Ascending aorta (tissue), 2 donors: ENCODE measurements around the gene SRPK2. TPM values are rescaled to one million over a fixed set of nuclear protein-coding genes. Genes with fewer than 3 reads are reported as not detected.

Source experiments
- DNase-seq, 2 donors: peaks; one replicate each; pipeline ENCODE4 v3.0.0-alpha.2; 2019; ENCODE audit warnings: low spot score in 2 of 2
- H3K27ac ChIP-seq, 2 donors: fragments of 200-600 bp; sonication (generic); one replicate each; pipeline ENCODE4 v1.5.1; 2016 to 2017; ENCODE audit warnings: mild to moderate bottlenecking in 1 of 2
- H3K27me3 ChIP-seq: fragments of 200-600 bp; sonication (generic); one replicate; pipeline ENCODE4 v1.5.1; 2017
- H3K36me3 ChIP-seq, 2 donors: fragments of 200-600 bp; sonication (generic); one replicate each; pipeline ENCODE4 v1.5.1; 2016
- H3K4me1 ChIP-seq, 2 donors: fragments of 200-600 bp; sonication (generic); one replicate each; pipeline ENCODE4 v1.5.1; 2016 to 2017; ENCODE audit warnings: mild to moderate bottlenecking in 1 of 2
- H3K4me3 ChIP-seq, 2 donors: fragments of 200-600 bp; sonication (generic); one replicate each; pipeline ENCODE4 v1.5.1; 2016 to 2017; ENCODE audit warnings: mild to moderate bottlenecking in 1 of 2
- H3K9me3 ChIP-seq, 2 donors: fragments of 200-600 bp; sonication (generic); one replicate each; pipeline ENCODE4 v1.5.1; 2016
- intact Hi-C: fragments of 100-400 bp; cut with DNase I; formaldehyde crosslinking; loops from one replicate; pipeline ENCODE4 v1.15.1; 2023
- total RNA-seq: library from RNA; depleted of rRNA; stranded (reverse); fragments of >200 nt; gene quantifications from one replicate; pipeline ENCODE4 v1.1.0, GENCODE V29; 2016
- TF ChIP-seq, protein P1 (sequence below), 3 experiments: fragments of 200-600 bp in 2 of 3; fragments of 450-650 bp in 1 of 3; sonication (generic) in 2 of 3; IDR thresholded peaks; one replicate each; pipeline ENCODE4 v1.5.1; 2016 to 2019; ENCODE audit warnings: antibody characterized with exemption in 3 of 3, mild to moderate bottlenecking in 1 of 3, moderate library complexity in 1 of 3

The SRPK2 gene
- total RNA-seq, 1 donor from 2014 or later, result 26.2 TPM

DNA sequence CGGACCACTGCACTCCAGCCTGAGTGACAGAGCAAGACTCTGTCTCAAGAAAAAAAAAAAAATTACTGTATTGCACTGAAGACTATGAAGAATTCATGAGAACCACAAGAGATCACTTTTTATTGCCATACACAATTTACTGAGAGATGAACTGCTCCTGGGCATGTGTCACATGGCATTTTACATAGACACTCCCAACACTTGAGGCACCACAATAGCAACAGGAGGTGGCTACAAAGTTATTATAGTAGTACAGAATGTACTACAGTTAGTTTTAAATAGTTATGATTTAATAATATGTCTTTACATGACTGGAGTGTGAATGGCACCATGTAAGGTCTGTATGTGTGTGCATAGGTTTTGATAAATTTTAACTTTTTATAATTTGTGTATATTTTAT, 304.1 kb downstream of the SRPK2 start:
- H3K36me3 ChIP-seq, result peaks cover 44 to 74% of the 10 kb centered on the region in 2 donors
- H3K4me1 ChIP-seq, result no peaks in the 10 kb centered on the region
- no peak for DNase-seq
- no peak overlapping the region for H3K27ac ChIP-seq
- H3K27me3 ChIP-seq, result no peaks in the 10 kb centered on the region
- TF ChIP-seq, protein P1, sequence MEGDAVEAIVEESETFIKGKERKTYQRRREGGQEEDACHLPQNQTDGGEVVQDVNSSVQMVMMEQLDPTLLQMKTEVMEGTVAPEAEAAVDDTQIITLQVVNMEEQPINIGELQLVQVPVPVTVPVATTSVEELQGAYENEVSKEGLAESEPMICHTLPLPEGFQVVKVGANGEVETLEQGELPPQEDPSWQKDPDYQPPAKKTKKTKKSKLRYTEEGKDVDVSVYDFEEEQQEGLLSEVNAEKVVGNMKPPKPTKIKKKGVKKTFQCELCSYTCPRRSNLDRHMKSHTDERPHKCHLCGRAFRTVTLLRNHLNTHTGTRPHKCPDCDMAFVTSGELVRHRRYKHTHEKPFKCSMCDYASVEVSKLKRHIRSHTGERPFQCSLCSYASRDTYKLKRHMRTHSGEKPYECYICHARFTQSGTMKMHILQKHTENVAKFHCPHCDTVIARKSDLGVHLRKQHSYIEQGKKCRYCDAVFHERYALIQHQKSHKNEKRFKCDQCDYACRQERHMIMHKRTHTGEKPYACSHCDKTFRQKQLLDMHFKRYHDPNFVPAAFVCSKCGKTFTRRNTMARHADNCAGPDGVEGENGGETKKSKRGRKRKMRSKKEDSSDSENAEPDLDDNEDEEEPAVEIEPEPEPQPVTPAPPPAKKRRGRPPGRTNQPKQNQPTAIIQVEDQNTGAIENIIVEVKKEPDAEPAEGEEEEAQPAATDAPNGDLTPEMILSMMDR (IDR thresholded peaks at IDR 0.05), result no peak
- no peaks in the 10 kb centered on the region for H3K9me3 ChIP-seq
- intact Hi-C loops, result no loop called here
- H3K4me3 ChIP-seq, result no peak overlapping the region

DNA sequence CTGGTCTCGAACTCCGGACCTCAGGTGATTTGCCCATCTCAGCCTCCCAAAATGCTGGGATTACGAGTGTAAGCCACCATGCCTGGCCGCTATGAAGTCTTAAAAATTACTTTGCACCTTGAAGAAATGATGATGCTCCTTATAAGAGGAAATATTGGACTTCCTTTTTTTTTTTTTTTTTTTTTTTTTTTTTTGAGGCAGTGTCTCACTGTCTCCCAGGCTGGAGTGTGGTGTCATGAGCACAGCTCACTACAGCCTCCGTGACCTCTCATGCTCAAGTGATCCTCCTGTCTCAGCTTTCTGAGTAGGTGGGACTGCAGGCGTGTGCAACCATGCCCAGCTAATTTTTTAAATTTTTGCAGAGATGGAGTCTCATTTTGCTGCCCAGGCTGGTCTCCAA, 309.4 kb downstream of the SRPK2 start:
- Histone ChIP-seq H3K4me1 (no peaks in the 10 kb centered on the region), H3K27me3 (no peaks in the 10 kb centered on the region), H3K36me3 (peaks cover 73 to 98% of the 10 kb centered on the region in 2 donors), H3K4me3 (no peak overlapping the region), H3K9me3 (no peaks in the 10 kb centered on the region), H3K27ac (no peak overlapping the region)
- TF ChIP-seq, protein P1 (IDR thresholded peaks at IDR 0.05), result no peak
- intact Hi-C loops, result no loop called here
- DNase-seq, result no peak

DNA sequence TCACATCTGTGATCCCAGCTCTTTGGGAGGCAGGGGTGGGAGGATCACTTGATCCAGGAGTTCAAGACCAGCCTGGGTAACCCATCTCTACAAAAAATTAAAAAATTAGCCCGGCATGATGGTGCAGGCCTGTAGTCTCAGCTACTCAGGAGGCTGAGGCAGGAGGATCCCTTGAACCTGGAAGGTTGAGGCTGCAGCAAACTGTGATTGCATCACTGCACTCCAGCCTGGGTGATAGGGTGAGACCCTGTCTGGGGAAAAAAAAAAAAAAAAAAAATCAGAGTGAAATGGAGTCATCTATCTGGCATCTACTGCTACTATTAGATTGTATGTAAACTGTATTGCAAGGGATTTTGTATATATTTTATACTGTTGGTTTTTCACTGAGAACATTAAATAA, 315.6 kb downstream of the SRPK2 start:
- Histone ChIP-seq H3K9me3 (no peaks in the 10 kb centered on the region), H3K27ac (no peak overlapping the region), H3K4me1 (no peaks in the 10 kb centered on the region), H3K27me3 (no peaks in the 10 kb centered on the region), H3K4me3 (no peak overlapping the region), H3K36me3 (peaks cover 67 to 79% of the 10 kb centered on the region in 2 donors)
- intact Hi-C loops, result no loop called here
- TF ChIP-seq, protein P1 (IDR thresholded peaks at IDR 0.05), result no peak
- DNase-seq, result no peak

DNA sequence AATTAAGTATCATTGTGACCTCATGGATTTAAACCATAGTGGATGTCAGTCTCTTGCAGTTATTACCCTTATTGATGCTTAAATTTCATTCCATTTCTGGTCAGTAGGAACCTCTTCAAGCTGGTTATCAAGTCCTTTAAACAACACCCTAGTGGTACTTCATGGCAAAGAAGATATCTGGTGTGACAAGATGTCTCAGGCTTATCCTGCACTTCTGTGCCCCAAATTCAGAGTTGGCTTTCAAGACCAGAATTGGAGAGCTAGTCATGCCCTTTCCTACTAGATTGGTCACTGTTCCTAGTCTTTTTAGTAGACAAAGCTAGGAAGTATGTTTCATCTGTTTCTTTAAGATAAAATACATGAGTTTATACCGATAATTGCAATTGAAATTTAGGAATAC, 319.8 kb downstream of the SRPK2 start:
- H3K4me3 ChIP-seq, result no peak overlapping the region
- intact Hi-C loops, result loop anchor here (5.0 kb wide), 1 partner anchor 147 kb away; no protein-coding TSS in a partner anchor
- H3K27me3 ChIP-seq, result no peaks in the 10 kb centered on the region
- no peak overlapping the region for H3K27ac ChIP-seq
- H3K36me3 ChIP-seq, result peaks cover 52 to 65% of the 10 kb centered on the region in 2 donors
- TF ChIP-seq, protein P1 (IDR thresholded peaks at IDR 0.05), result no peak
- H3K4me1 ChIP-seq, result no peaks in the 10 kb centered on the region
- no peaks in the 10 kb centered on the region for H3K9me3 ChIP-seq
- DNase-seq, result no peak

DNA sequence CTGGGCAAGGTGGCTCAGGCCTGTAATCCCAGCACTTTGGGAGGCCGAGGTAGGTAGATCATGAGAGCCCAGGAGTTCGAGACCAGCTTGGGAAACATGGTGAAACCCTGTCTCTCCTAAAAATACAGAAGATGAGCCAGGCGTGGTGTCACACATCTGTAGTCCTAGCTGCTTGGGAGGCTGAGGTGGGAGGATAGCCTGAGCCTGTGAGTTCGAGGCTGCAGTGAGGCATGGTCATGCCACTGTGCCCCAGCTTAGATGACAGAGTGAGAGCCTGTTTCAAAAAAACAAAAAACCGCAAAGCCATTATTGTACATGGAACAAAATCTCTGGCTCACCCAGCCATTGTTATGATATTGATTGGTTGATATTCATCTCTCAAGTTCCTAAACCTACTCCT, 321.0 kb downstream of the SRPK2 start:
- TF ChIP-seq, protein P1 (IDR thresholded peaks at IDR 0.05), result no peak
- no peak for DNase-seq
- no peaks in the 10 kb centered on the region for H3K4me1 ChIP-seq
- no peak overlapping the region for H3K27ac ChIP-seq
- H3K9me3 ChIP-seq, result no peaks in the 10 kb centered on the region
- H3K27me3 ChIP-seq, result no peaks in the 10 kb centered on the region
- intact Hi-C loops, result loop anchor here (5.0 kb wide), 1 partner anchor 145 kb away; no protein-coding TSS in a partner anchor
- H3K4me3 ChIP-seq, result no peak overlapping the region
- peaks cover 47 to 59% of the 10 kb centered on the region in 2 donors for H3K36me3 ChIP-seq

Other genes starting within 250 kb of the SRPK2 start
- 17.2 TPM for gene PUS7, start 133.3 kb upstream of the SRPK2 start, total RNA-seq
- gene RINT1, start 143.3 kb upstream of the SRPK2 start, total RNA-seq, result 8.9 TPM
- gene EFCAB10, start 192.6 kb upstream of the SRPK2 start, total RNA-seq, result not detected